Measurements from ENCODE around the gene G6PD.
"Not testable (repeated sequence)": the region's sequence is repeated elsewhere in the genome, so short reads cannot be mapped to it uniquely, and the experiment has no call there.

G6PD gene

DNA sequence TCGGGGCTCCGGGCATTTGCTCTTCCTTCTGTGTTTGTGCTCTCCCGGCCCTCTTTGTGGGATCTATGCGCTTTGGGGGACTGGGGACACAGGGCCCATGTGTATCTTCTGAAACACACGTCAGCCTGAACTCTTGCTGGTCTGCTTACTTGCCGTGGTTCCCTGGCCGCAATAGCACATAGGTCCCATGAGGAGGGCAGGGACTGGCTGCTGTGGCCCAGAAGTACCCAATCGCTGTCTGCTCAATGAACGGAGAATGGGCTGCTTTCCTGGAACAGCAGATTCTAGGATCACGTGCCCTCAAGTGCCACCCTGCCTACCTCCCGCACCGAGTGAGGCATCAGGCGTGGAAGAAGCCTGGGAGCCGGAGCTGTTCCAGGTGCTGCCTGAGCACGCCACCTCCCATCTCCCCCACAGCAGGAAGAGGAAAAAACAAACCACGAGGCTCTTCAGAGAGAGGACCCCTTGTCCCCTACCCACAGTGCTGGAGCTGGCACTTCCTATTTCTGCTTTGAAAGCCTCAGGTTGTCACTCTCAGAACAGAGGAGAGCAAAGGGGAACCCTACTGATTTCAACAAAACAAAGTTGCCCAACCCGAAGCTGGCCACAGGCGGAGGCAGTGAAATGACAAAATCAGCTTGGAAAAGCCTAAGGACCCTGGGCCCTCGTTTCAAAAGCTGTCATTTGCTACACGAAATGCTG, 3.8 kb downstream of the G6PD start:
- no peak for DNase-seq

DNA sequence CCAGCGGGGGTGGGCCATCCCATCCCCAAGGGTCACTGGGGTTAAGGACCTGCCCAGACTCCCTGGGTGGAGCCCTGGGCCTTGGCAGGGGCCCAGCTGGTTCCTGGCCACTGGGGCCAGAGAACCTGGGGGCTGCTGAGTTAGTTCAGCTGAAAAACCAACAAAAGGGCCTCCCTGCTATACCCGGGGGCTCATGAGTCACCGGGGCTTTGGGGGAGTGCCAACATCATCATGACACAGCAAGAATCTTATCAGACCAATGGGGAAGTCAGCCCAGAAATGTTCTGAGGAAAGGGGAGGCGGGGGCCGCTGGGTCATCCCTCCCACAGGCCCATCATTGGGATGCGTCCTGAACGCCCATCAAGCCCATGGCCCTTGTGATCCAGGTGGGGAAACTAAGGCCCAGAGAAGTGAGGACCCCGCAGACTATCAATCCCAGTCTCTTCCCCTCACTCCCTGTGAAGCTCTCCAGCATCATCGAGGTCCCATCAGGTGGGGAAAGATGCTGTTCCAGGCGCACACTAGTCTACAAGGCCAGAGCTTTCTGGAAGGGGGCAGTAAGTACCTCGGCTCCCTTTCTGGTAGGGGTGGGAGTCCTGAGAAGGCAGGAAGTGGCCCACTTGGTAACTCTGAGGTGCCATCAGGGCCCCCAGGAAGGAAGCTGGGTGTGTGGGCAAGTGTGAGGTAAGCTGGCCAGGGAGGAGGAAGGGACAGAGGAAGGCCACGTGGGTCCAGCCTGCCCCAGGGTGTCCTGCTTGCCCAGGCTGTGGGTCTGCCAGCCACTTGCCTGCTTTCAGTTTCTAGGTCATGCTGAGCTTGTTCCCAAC, 4.5 kb downstream of the G6PD start:
- no peak for DNase-seq

DNA sequence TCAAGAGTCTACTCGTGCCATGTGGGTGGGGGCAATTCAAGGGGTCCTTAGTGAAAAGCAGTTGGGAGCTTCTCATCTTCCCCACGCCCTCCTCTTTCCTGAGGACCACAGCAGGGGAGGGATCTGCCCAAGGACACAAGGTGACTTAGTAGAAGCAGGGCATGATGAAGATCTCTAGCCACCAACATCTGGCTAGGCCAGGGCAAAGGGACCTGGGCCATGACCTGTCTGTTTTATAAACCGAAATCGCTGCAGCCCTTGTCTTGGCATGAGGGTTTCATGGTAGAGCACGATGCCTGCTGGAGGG, 5.1 kb downstream of the G6PD start:
- no peak for DNase-seq

DNA sequence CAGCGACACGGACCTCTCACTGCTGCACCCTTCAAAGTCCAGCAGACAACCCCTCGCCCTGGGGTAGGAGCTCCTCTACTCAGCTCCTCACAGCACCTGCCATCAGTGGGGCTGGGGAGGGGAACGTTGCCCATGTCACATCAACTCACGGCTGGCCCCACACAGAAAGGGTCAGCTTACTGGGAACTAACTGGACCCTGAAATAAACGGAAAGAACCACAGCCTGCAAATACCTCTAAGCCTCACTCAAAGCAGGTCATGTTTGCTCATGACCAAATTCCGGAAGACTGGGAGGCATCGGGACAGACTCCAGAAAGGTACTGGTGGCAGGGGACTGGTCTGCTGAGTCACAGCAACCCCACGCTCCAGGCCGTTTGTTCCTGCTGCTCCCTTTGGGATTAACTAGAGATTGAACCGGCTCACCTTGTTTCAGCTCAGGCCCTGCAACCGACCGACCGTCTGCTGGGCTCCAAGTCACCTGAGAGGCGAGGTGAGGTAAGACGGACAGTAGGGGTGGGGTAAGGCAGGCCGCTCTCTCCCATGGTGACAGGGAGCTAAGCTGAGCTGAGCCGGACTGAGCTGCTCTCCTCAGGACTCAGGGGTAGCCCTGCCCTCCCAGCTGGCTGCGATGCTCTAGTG, 5.6 kb downstream of the G6PD start:
- DNase-seq, result no peak

DNA sequence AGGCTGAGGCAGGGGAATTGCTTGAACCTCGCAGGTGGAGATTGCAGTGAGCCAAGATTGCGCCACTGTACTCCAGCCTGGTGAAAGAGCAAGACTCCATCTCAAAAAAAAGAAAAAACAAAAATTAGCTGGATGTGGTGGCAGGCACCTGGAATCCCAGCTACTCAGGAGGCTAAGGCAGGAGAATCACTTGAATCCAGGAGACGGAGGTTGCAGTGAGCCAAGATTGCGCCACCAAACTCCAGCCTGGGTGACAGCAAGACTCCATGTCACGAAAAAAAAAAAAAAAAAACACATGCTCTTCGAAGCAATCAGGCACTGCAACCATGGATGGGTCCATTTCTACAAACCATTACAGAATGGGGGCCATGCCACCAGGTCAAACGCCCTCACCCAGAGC, 6.3 kb downstream of the G6PD start:
- DNase-seq, result not testable (repeated sequence)

DNA sequence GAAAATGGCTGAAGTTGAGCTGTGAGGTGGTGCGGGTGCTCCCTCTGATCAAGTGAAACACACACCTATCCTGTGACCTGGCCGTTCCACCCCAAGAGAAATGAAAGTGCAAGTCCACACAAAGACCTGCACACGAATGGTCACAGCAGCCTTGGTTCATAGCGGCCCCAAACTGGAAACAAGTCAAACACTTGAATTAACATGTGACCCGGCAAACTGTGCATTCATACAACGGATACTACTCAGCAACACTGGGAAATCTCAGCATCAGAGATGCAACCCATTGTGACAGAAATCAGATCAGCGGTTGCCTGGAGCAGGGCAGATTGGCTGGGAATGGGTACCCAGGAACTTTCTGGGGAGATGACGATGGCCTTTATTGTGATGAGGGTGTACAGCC, 7.6 kb downstream of the G6PD start:
- no peak for DNase-seq

DNA sequence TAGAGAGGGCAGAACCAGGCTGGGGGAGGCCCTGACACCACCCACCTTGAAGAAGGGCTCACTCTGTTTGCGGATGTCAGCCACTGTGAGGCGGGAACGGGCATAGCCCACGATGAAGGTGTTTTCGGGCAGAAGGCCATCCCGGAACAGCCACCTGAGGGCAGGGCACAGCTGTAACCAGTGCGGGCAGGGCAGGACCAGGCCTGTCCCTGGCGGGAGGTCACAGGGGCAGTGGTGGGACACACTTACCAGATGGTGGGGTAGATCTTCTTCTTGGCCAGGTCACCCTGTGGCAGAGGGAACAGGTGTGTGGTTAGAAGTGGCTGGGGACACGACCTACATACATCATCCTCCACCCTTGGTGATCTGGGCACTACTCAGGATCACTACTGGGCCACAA, 10.8 kb downstream of the G6PD start:
- no peak for DNase-seq

DNA sequence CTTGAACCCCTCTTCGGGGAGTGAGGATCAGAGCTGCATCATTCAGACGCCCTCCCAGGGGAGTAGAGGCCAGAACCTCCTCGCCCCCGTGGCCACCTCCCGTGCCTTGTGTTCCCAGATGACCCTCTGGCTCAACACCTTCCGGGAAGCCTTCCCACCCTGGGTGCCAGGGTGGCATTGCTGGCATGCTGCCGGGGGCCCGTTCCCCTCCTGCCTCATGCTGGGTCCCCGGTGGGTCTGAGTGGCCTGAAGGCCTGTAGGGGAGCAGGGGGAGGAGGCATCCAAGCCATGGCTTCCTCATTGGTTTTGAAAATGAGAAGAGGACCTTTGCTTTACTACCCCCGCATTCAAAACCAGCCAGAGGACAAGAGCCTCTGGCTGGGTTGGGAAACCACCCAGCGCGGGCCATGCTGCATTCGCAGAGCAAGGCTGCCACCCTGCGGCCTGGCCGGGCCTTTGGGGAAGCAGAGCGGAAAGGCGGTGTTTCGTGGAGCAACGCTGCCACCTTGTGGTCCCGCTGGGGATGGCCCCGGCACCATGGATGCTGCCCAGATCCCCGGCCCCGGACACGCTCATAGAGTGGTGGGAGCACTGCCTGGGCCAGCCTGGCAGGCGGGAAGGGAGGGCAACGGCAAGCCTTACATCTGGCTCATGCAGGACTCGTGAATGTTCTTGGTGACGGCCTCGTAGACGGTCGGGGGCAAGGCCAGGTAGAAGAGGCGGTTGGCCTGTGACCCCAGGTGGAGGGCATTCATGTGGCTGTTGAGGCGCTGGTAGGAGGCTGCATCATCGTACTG, 11.9 kb downstream of the G6PD start:
- DNase-seq, result peak; percentile 88

DNA sequence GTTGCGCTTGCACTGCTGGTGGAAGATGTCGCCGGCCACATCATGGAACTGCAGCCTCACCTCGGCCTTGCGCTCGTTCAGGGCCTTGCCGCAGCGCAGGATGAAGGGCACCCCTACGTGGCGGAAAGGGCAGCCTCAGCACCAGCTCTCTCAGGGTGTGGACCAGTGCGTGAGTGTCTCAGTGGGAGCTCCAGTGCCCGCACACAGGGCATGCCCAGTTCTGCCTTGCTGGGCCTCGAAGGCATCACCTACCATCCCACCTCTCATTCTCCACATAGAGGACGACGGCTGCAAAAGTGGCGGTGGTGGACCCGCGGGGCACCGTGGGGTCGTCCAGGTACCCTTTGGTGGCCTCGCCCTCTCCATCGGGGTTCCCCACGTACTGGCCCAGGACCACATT, 14.0 kb downstream of the G6PD start:
- DNase-seq, result no peak

DNA sequence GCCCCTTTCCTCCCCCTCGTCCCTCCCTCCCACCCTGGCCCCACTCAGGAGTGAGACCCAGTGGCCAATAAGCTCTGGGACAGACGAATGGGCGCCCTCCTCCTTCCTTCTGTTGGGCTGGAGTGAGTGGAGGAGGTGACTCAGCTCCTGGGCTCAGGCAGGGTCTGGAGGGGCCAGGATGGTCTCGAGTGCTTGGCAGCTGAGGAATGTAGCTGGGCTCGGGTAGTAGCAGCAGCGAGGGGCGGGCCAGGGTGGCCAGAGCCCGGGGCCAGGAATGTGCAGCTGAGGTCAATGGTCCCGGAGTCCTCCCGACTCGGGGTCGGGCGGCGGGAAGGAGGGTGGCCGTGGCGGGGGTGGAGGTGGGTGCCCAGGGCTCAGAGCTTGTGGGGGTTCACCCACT, 15.0 kb downstream of the G6PD start:
- DNase-seq, result no peak

DNA sequence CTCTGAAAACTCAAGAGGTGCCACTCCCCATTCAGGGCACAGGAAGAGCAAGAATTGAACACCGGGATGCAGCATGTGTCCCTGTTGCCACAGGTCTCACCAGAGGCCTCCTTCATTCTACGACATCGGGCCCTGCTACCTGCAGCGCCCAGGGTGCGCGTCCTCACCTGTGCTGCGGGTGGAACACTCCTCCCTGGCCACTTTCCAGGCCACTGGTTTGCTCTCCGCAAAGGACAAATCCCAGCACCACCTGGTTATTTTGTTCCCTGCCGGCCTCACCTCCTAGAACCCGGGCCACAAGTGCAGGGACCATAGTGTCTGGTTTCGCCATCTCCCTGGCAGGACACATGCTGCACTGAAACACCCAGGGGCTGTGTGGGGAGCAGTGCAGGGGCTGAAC, 16.4 kb downstream of the G6PD start:
- no peak for DNase-seq

DNA sequence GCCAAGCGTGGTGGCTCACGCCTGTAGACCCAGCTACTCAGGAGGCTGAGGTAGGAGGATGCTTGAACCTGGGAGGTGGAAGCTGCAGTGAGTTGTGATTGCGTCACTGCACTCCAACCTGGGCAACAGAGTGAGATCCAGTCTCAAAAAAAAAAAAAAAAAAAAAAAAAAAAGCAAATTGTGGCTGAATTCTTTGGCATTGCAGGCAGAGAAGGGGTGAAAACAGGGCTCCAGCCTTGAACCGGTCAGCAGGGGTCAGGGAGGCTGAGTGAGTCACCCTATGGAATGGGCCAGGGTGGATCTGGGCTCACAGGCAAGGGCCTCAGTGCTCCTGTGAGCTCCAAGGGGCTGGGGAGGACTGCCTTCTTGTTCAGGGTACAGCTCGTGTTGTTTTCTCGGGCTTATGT, 17.4 kb downstream of the G6PD start:
- no peak for DNase-seq

DNA sequence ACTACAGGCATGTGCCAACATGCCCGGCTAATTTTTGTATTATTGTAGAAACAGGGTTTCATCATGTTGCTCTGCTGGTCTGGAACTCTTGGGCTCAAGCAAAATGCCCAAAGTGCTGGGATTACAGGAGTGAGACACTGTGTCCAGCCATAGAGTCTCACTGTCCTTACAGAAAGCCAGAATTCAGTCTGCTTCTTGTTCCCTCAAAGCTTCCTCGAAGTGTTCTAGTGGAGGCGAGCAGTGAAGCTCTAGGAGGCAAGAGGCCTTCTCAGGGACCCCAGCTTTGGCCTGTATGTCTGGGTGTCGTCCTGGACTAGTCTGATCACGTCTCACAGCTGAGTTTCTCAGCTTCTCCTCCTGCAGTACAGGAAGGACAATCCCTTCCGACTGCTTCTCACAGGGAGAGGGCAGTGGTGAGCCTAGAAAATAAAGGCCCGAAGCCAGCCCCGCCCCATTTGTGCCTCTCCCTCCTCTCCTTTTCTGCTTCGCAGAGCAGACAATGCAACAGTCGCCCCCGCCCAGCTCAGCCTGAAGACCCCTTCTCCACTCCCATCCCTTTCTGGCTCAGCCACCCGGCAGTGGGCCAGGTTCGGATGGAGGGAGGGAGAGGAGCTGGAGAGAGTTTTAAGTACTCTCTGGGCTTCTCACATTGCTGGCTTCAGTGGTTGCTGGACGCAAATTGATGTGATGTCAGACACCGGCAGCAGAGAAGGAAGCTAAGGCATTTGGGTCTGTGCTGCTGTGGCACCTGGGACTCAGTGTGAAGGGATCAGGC, 19.6 kb downstream of the G6PD start:
- DNase-seq, result peak; percentile 92

DNA sequence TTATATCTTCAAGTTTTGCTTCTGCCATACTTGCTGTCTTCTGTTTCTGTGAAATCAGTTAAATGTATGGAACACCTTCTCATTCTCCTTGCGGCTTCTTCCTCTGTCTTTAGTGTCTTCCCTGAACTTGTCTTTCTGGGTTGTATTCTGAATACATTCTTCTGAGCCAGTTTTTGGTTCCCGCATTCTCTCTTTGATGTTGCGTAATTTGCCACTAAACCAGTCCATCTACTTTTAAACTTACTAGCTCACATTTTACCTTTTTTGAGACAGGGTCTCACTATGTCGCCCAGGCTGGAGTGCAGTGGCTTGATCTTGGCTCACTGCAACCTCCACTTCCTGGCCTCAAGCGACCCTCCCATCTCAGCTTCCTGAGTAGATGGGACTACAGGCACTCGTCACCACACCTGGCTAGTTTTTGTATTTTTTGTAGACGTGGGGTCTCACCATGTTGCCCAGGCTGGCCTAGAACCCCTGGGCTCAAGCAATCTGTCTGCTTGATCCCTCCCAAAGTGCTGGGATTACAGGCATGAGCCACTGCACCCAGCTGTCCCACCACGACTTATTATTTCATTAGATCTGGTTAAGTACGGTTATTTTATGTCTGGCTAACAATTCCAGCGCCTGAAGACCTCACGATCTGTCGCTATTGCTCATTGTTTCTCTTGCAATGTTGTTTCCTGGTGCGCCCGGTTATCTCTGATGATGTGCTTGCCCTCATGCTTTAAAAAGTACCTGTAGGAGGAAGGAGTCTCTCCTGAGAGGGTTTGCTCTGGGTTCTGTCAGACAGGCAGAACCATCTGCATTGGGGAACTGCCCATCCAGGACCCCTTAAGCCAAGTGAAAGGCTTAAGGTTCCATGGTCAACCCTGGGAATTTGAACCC, 20.8 kb downstream of the G6PD start:
- no peak for DNase-seq

DNA sequence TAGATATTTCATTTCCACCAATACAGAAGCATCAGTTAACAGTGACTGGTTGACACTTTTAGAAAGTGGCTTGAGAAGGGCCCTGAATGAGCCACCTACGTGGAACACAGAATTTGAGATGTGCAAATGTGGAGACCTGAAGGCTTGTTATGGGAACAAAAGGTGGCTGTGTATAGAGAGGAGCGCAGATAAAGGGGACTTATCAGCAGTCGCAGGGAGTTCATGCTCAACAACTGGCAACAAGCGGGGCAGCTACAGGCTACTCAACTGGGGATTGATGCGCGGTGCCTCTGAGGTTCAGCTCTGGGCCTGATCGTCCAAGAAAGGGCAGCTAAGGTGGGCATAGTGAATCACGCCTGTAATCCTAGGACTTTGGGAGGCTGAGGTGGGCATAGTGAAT, 27.3 kb downstream of the G6PD start:
- no peak for DNase-seq

DNA sequence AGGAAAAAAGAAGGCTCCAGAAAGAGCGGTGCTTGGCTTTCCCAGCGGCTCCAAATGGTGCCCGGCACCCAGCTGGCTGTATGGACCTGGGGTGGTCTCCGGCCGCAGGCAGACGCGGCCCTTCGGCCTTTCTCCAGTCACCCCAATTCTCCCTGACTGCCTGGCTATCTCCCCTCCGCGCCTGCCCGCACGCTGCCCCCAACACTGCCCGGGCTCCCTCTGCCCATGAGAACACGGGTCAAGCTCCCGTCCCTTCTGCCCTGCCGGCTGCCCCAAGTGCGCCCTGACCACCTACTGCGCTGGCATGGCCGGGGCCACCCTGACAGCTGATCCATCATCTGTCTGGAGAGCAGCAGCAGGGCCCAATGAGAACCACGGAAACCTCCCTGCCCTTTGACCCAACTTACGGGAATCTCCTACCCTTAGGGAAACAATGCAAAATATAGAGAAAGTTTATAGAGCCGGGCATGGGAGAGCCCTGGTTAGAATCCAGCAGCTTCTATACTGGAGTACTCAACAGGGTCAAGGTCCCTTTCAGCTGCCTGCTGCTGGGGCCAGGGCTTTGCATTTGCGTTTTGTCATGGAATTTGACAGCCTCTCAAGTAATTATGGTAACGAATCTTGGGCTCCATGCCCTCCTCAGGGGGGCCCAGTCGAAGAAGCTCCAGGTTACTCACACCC, 29.4 kb downstream of the G6PD start:
- DNase-seq, result no peak

DNA sequence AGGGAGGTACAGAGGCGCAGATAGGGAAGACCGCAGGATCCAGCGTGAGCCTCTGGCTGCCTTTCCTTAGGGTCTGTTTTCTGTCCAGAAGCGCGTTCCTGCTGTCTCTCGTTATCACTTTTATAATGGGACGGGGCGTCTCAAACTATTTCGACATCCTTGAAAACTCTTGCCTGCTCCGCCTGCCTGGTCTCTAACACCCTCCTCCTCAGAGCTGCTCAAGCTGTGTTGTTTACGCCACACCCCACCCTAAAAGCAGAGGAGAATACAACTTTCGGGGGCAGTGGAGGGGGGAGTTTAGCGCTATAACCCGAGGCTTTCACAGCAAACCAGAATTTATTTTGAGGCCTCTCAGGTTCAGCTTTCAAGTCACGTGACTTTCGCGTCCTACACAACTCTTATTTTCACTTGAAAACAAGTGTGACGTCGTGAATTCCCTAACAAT, 30.0 kb downstream of the G6PD start:
- DNase-seq, result peak; percentile 45

DNA sequence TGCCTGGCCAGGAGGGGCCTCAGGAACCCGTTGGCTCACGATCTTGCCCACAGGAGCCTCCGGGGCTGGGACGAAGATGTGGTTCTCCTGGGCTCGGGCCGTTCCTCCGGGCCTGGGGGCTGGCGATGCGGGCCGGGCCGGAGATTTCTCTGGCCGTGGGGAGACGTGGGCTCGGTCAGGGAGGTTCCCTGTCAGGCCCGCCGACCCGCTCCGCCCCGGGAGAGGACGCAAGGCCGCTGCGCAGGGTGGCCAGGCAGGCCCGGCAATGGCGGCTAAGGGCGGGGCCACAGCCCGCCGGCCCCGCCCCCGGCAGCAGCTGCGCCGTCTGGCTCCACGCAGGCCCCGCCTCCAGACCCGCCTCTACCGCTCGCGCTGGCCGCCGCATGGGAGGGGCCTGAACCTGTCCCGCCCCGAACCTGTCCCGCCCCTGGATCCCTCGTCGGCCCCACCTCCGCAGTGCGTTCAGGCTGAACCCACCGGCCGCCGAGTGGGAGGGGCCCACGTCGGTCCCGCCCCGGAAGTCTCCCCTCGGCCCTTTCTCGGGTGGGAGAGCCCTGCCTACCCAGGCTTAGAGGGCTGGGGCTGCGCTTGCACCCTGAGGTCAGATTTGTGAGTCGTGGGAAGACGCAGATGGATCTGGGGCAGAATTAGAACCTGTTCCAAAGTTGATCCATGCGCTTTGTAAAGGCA, 30.5 kb downstream of the G6PD start, which contains the start of gene FAM3A:
Gene FAM3A (minus strand): TSS at position 267 of the 690 bp plus-strand sequence. CDS start 460 bp downstream, outside the sequence.
- peak; percentile 96 for DNase-seq

DNA sequence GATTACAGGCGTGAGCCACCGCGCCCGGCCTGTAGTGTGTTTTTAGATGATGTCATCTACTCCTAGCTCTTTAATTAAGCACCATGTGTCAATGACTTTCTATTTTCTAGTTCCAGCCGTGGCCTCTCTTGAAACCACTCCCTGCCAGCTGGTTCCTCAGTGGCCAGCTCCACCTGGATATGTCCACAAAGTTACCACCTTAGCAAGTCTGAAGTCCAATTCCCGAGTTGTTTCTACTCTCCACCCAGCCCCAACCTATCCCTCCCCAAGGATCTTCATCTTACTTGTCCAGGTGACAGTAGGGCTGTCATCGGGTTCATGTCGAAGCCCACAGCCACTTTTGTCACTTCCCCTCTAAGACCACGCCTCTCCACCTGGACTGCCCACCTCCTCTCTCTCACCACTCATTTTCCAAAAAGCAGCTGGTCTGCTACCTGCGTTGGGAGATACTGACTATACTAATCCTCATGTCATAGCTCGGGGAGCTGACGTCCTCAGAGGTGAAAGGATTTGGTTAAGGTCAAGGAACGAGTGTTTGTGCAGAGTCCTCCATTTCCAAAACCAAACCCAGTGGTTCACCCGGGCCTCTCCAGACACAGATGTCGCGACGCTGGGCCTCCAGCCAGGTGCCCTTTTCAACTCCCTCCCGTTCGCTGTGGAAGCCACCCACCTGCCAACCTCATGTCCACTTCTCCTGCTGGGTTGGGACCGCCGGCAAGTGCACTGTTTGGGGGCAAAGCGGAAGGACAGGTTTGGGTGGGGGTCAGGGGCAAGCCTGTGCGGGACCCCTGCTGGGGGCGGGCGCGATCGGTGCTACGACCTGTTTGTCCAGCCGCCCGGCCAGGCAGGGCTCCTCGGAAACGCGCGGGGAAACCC, 31.3 kb downstream of the G6PD start:
- no peak for DNase-seq
